Thyroid gland (tissue), 4 donors: Measurements from ENCODE around the gene RPUSD1. TPM values are rescaled to one million over a fixed set of nuclear protein-coding genes. Genes with fewer than 3 reads are reported as not detected.
"Not testable (repeated sequence)": the region's sequence is repeated elsewhere in the genome, so short reads cannot be mapped to it uniquely, and the experiment has no call there.

Experiments
- DNase-seq, 2 donors: peaks; one replicate each; pipeline ENCODE4 v3.0.0-alpha.2; 2019
- H3K27ac ChIP-seq, 3 donors: fragments of 200-600 bp; sonication (generic); 1 replicate in 2 of 3; 2 replicates in 1 of 3; pipeline ENCODE4 v1.5.1; 2016 to 2019; ENCODE audit warnings: mild to moderate bottlenecking in 1 of 3, moderate library complexity in 1 of 3
- H3K27me3 ChIP-seq: fragments of 200-600 bp; sonication (generic); one replicate; pipeline ENCODE4 v1.5.1; 2019
- H3K36me3 ChIP-seq, 2 donors: fragments of 200-600 bp; sonication (generic); one replicate each; pipeline ENCODE4 v1.5.1; 2016 to 2019
- H3K4me1 ChIP-seq, 2 donors: fragments of 200-600 bp; sonication (generic); one replicate each; pipeline ENCODE4 v1.5.1; 2017 to 2019
- H3K4me3 ChIP-seq, 3 donors: fragments of 200-600 bp; sonication (generic); replicated peaks in 1 of 3; 1 replicate in 2 of 3; 2 replicates in 1 of 3; pipeline ENCODE4 v1.5.1; 2016; ENCODE audit warnings: mild to moderate bottlenecking in 1 of 3
- H3K9me3 ChIP-seq: fragments of 200-600 bp; sonication (generic); one replicate; pipeline ENCODE4 v1.5.1; 2017
- POLR2A ChIP-seq, 2 donors: fragments of 450-650 bp; IDR thresholded peaks; one replicate each; pipeline ENCODE4 v1.6.1; 2017; ENCODE audit warnings: antibody characterized with exemption in 2 of 2, mild to moderate bottlenecking in 2 of 2, moderate library complexity in 1 of 2
- WGBS, 2 donors: methylation state at CpG; one replicate each; pipeline ENCODE4 v1.1.5; 2017; 5-methylcytosine and 5-hydroxymethylcytosine counted together
- intact Hi-C: fragments of 100-400 bp; cut with DNase I; formaldehyde crosslinking; loops from one replicate; pipeline ENCODE4 v1.15.1; 2023
- total RNA-seq, 4 donors: library from RNA; depleted of rRNA; stranded (reverse); fragments of >200 nt; gene quantifications; one replicate each; pipeline ENCODE4 v1.2.3, GENCODE V29; 2016
- TF ChIP-seq, protein P1 (sequence below), 6 experiments: fragments of 200-600 bp in 3 of 6; fragments of 450-650 bp in 3 of 6; sonication (generic) in 3 of 6; IDR thresholded peaks; one replicate each; pipeline ENCODE4 v1.5.1; 2016 to 2019; ENCODE audit warnings: antibody characterized with exemption in 6 of 6, mild to moderate bottlenecking in 2 of 6, inconsistent platforms in 1 of 6, moderate library complexity in 1 of 6

The RPUSD1 gene
- total RNA-seq, 4 donors from 2014 or later, result 14.1 to 27.9 (median 20.8) TPM

GRCh38 chr16:746637-747036 is 41.5 kb downstream of the RPUSD1 start:
- H3K9me3 ChIP-seq, result no peaks in the 10 kb centered on the region
- H3K36me3 ChIP-seq, result no peaks in the 10 kb centered on the region
- no peak overlapping the region for H3K4me3 ChIP-seq
- no peaks in the 10 kb centered on the region for H3K27me3 ChIP-seq
- TF ChIP-seq, protein P1, sequence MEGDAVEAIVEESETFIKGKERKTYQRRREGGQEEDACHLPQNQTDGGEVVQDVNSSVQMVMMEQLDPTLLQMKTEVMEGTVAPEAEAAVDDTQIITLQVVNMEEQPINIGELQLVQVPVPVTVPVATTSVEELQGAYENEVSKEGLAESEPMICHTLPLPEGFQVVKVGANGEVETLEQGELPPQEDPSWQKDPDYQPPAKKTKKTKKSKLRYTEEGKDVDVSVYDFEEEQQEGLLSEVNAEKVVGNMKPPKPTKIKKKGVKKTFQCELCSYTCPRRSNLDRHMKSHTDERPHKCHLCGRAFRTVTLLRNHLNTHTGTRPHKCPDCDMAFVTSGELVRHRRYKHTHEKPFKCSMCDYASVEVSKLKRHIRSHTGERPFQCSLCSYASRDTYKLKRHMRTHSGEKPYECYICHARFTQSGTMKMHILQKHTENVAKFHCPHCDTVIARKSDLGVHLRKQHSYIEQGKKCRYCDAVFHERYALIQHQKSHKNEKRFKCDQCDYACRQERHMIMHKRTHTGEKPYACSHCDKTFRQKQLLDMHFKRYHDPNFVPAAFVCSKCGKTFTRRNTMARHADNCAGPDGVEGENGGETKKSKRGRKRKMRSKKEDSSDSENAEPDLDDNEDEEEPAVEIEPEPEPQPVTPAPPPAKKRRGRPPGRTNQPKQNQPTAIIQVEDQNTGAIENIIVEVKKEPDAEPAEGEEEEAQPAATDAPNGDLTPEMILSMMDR (IDR thresholded peaks at IDR 0.05), result no peak
- TF ChIP-seq POLR2A (IDR thresholded peaks at IDR 0.05), result no peak
- intact Hi-C loops, result no loop called here
- 75 to 86% methylated on average over 9 to 10 of the region's 13 CpGs for WGBS, 2 donors
- no peaks in the 10 kb centered on the region for H3K4me1 ChIP-seq
- DNase-seq, result no peak
- H3K27ac ChIP-seq, result no peak overlapping the region

DNA sequence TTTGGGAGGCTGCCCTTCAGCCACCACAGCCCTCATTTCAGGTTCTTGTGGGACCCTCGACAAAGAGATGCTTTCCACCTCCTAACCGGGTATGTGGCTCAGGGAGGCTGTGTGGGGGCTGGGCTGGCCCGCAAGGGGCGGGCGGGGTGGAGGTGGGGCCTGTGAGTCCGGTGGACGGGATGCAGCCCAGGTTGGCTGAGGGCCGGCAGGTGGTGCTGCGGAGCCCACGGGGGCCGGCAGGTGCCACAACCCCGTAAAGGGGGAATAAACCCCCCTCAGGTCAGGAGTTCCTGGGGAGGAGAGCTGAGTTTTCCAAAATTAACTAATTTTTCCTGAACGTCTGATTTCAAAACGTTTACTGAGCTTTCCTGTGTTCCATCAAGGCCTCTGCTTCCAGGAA is 42.4 kb downstream of the RPUSD1 start:
- H3K4me1 ChIP-seq, result peaks cover 4 to 5% of the 10 kb centered on the region in 2 donors
- TF ChIP-seq, protein P1 (IDR thresholded peaks at IDR 0.05), result peak in 2 of 6 experiments; percentile 31 to 45
- no peak for TF ChIP-seq POLR2A (IDR thresholded peaks at IDR 0.05)
- H3K27ac ChIP-seq, result no peak overlapping the region
- no peaks in the 10 kb centered on the region for H3K9me3 ChIP-seq
- 5 to 10% methylated on average over 3 to 4 of the region's 14 CpGs for WGBS, 2 donors
- DNase-seq, result peak; percentile 48 to 57
- H3K4me3 ChIP-seq, result no peak overlapping the region
- H3K27me3 ChIP-seq, result no peaks in the 10 kb centered on the region
- H3K36me3 ChIP-seq, result no peaks in the 10 kb centered on the region
- intact Hi-C loops, result no loop called here

GRCh38 chr16:743794-744500 is 44.2 kb downstream of the RPUSD1 start:
- Histone ChIP-seq H3K4me3 (no peak overlapping the region), H3K27me3 (no peaks in the 10 kb centered on the region), H3K9me3 (no peaks in the 10 kb centered on the region), H3K4me1 (peaks cover 12 to 13% of the 10 kb centered on the region in 2 donors), H3K36me3 (no peaks in the 10 kb centered on the region), H3K27ac (no peak overlapping the region)
- intact Hi-C loops, result no loop called here
- no peak for DNase-seq
- TF ChIP-seq POLR2A (IDR thresholded peaks at IDR 0.05), result no peak
- 81 to 84% methylated on average over 6 to 16 of the region's 21 CpGs for WGBS, 2 donors

DNA sequence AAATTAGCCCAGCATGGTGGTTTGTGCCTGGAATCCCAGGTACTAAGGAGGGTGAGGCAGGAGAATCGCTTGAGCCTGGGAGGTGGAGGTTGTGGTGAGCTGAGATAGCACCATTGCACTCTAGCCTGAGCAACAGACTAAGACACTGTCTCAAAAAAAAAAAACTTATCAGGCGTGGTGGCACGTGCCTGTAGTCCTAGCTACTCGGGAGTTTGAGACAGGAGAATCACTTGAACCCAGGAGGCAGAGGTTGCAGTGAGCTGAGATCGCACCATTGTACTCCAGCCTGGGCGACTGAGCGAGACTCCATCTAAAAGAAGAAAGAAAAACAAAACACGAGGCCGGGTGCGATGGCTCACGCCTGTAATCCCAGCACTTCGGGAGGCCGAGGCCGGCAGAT is 45.3 kb downstream of the RPUSD1 start:
- H3K9me3 ChIP-seq, H3K36me3 ChIP-seq, H3K27ac ChIP-seq, DNase-seq, H3K27me3 ChIP-seq, H3K4me3 ChIP-seq, intact Hi-C loops: not testable (repeated sequence)
- WGBS, 2 donors, result 71 to 74% methylated on average over 14 of the region's 14 CpGs
- H3K4me1 ChIP-seq, result peaks cover 12 to 13% of the 10 kb centered on the region in 2 donors

GRCh38 chr16:741986-742629 is 46.1 kb downstream of the RPUSD1 start:
- TF ChIP-seq, protein P1 (IDR thresholded peaks at IDR 0.05), result no peak
- no peak for TF ChIP-seq POLR2A (IDR thresholded peaks at IDR 0.05)
- H3K27ac ChIP-seq, result no peak overlapping the region
- no peak for DNase-seq
- H3K4me1 ChIP-seq, result peaks cover 12 to 13% of the 10 kb centered on the region in 2 donors
- H3K9me3 ChIP-seq, result no peaks in the 10 kb centered on the region
- H3K36me3 ChIP-seq, result peaks cover 0 to 3% of the 10 kb centered on the region in 2 donors
- H3K4me3 ChIP-seq, result no peak overlapping the region
- intact Hi-C loops, result no loop called here
- H3K27me3 ChIP-seq, result no peaks in the 10 kb centered on the region
- WGBS, 2 donors, result 87 to 89% methylated on average over 13 to 15 of the region's 15 CpGs
